ENCODE measurements around the gene FETUB.
A peak's percentile ranks its signal among the peaks of the same experiment; 100 is the strongest.

Gene FETUB

GRCh38 chr3:186639778-186640472, at the start of gene FETUB:
Gene FETUB, plus strand, starts transcription at chr3:186640399. Its CDS starts 62 bp downstream, at chr3:186640461.
- no peak for FAIRE-seq

GRCh38 chr3:186590580-186591295, 49.5 kb upstream of the FETUB start:
- no peak for FAIRE-seq

More at GRCh38 chr3:186639778-186640472, at the start of gene FETUB:
- DNase-seq (ENCODE audit: low spot score) = no peak

GRCh38 chr3:186592682-186593081, 47.5 kb upstream of the FETUB start:
- DNase-seq (ENCODE audit: low spot score) = no peak
- FAIRE-seq = no peak

More at GRCh38 chr3:186590580-186591295, 49.5 kb upstream of the FETUB start:
- DNase-seq (ENCODE audit: low spot score) = no peak

- DNase-seq (ENCODE audit: low spot score) (no peak), FAIRE-seq (no peak)
Measured at GRCh38 chr3:186593862-186594261, 46.3 kb upstream of the FETUB start.

- FAIRE-seq = no peak
- DNase-seq (ENCODE audit: low spot score) = no peak
Measured at GRCh38 chr3:186594591-186595113, 45.5 kb upstream of the FETUB start.

GRCh38 chr3:186596568-186597287, 43.5 kb upstream of the FETUB start:
- no peak for FAIRE-seq
- DNase-seq (ENCODE audit: low spot score) = no peak

- DNase-seq (ENCODE audit: low spot score) (peak; percentile 91), FAIRE-seq (peak; percentile 82)
Measured at GRCh38 chr3:186598108-186598784, 42.0 kb upstream of the FETUB start.

GRCh38 chr3:186598794-186599141, 41.4 kb upstream of the FETUB start:
- DNase-seq (ENCODE audit: low spot score) (no peak), FAIRE-seq (no peak)

GRCh38 chr3:186599142-186599784, 40.9 kb upstream of the FETUB start:
- DNase-seq (ENCODE audit: low spot score) = peak; percentile 17
- no peak for FAIRE-seq

GRCh38 chr3:186599785-186600166, 40.4 kb upstream of the FETUB start:
- no peak for DNase-seq (ENCODE audit: low spot score)

GRCh38 chr3:186600896-186601295, 39.3 kb upstream of the FETUB start:
- FAIRE-seq (no peak), DNase-seq (ENCODE audit: low spot score) (no peak)

More at GRCh38 chr3:186599785-186600166, 40.4 kb upstream of the FETUB start:
- FAIRE-seq = no peak

GRCh38 chr3:186603159-186603558, 37.0 kb upstream of the FETUB start:
- FAIRE-seq = no peak
- DNase-seq (ENCODE audit: low spot score) = no peak

- FAIRE-seq = no peak
- DNase-seq (ENCODE audit: low spot score) = no peak
Measured at GRCh38 chr3:186605078-186605477, 35.1 kb upstream of the FETUB start.

GRCh38 chr3:186605561-186606545, 34.3 kb upstream of the FETUB start:
- FAIRE-seq (no peak), DNase-seq (ENCODE audit: low spot score) (no peak)

GRCh38 chr3:186608624-186609215, 31.5 kb upstream of the FETUB start:
- DNase-seq (ENCODE audit: low spot score) (no peak), FAIRE-seq (no peak)

- DNase-seq (ENCODE audit: low spot score) = peak; percentile 16
- no peak for FAIRE-seq
Measured at GRCh38 chr3:186609247-186609868, 30.8 kb upstream of the FETUB start.

GRCh38 chr3:186612065-186612464, 28.1 kb upstream of the FETUB start:
- no peak for DNase-seq (ENCODE audit: low spot score)
- FAIRE-seq = no peak

- FAIRE-seq (no peak), DNase-seq (ENCODE audit: low spot score) (no peak)
Measured at GRCh38 chr3:186612721-186613636, 27.2 kb upstream of the FETUB start, which contains the start of gene AHSG. Gene AHSG, plus strand, starts transcription at chr3:186613060. Its CDS starts 82 bp downstream, at chr3:186613142.

Data from RCC 7860 (cell line).